Caco-2 (cell line): Measurements from ENCODE around the gene MCEE. TPM values are rescaled to one million over a fixed set of nuclear protein-coding genes. Genes with fewer than 3 reads are reported as not detected.

Experiments
- BruUV-seq: library from RNA; stranded (reverse); fragments of 400-500 nt; replicated peaks from 2 replicates; lab custom pipeline; 2021; lab: Mats Ljungman, UMichigan
- CTCF ChIA-PET: fragments of 300-600 bp; sonication (Branson Sonifier 250); formaldehyde crosslinking; loops from one replicate; lab custom pipeline; 2022; ENCODE audit warnings: antibody characterized with exemption; lab: Charles Lee
- POLR2A ChIA-PET: fragments of 300-600 bp; sonication (Branson Sonifier 250); formaldehyde crosslinking; loops from one replicate; lab custom pipeline; 2022; ENCODE audit warnings: antibody characterized with exemption; lab: Charles Lee
- DNase-seq, 2 experiments: peaks; one replicate each; pipeline versions ENCODE4 v3.0.0 to v3.0.0-alpha.2; 2020 to 2022
- H3K27me3 ChIP-seq: replicated peaks from 2 replicates; pipeline ENCODE4 v1.6.0; 2011; ENCODE audit warnings: low read length; ENCODE audit not compliant: control insufficient read depth, insufficient read depth
- H3K36me3 ChIP-seq: 2 replicates; pipeline ENCODE4 v1.5.1; 2011; ENCODE audit warnings: low read length; ENCODE audit not compliant: control insufficient read depth, insufficient read depth
- H3K4me1 ChIP-seq: fragments of 250-450 bp; sonication (Bioruptor Pico); 2 replicates; pipeline ENCODE4 v1.5.1; 2020; ENCODE audit warnings: mild to moderate bottlenecking
- H3K4me3 ChIP-seq: 2 replicates; pipeline ENCODE4 v1.5.1; 2011; ENCODE audit warnings: low read depth, mild to moderate bottlenecking, control low read depth, low read length
- H3K9me3 ChIP-seq: fragments of 250-450 bp; sonication (Bioruptor Pico); 2 replicates; pipeline ENCODE4 v1.5.1; 2020; ENCODE audit warnings: mild to moderate bottlenecking, moderate library complexity
- H3K27ac Mint-ChIP-seq: one replicate; pipeline ENCODE4 v1.8.0; 2022; ENCODE audit warnings: mixed read lengths; ENCODE audit not compliant: unreplicated experiment
- H3K27me3 Mint-ChIP-seq: one replicate; pipeline ENCODE4 v1.8.0; 2022; ENCODE audit warnings: mixed read lengths; ENCODE audit not compliant: insufficient read depth, unreplicated experiment
- H3K36me3 Mint-ChIP-seq: one replicate; pipeline ENCODE4 v1.8.0; 2022; ENCODE audit warnings: mild to moderate bottlenecking, mixed read lengths; ENCODE audit not compliant: insufficient read depth, unreplicated experiment
- H3K4me1 Mint-ChIP-seq: one replicate; pipeline ENCODE4 v1.8.0; 2022; ENCODE audit warnings: low read depth, mixed read lengths; ENCODE audit not compliant: unreplicated experiment
- H3K4me3 Mint-ChIP-seq: one replicate; pipeline ENCODE4 v1.8.0; 2022; ENCODE audit warnings: mild to moderate bottlenecking, moderate library complexity, mixed read lengths; ENCODE audit not compliant: unreplicated experiment
- H3K9me3 Mint-ChIP-seq: one replicate; pipeline ENCODE4 v1.8.0; 2022; ENCODE audit warnings: mixed read lengths; ENCODE audit not compliant: unreplicated experiment
- CTCF ChIP-seq, 2 experiments: fragments of 200-600 bp in 1 of 2; IDR thresholded peaks; 1 replicate in 1 of 2; 2 replicates in 1 of 2; pipeline versions ENCODE4 v1.5.1 to v1.8.0; 2011 to 2022; ENCODE audit warnings: antibody characterized with exemption in 1 of 2, control low read depth in 1 of 2, inconsistent platforms in 1 of 2, low read depth in 1 of 2, low read length in 1 of 2, mild to moderate bottlenecking in 1 of 2, moderate library complexity in 1 of 2; ENCODE audit not compliant: insufficient read depth in 1 of 2, severe bottlenecking in 1 of 2, unreplicated experiment in 1 of 2
- intact Hi-C: fragments of 100-400 bp; cut with micrococcal nuclease; formaldehyde crosslinking; loops from one replicate; pipeline ENCODE4 v1.10.0; 2022; ENCODE audit not compliant: unreplicated experiment
- total RNA-seq: library from RNA; stranded (reverse); gene quantifications from 2 replicates; pipeline ENCODE4 v1.2.3, GENCODE V29; 2022

The MCEE gene
- total RNA-seq, 1 experiment from 2014 or later, result 13.7 TPM

GRCh38 chr2:71156573-71156972, 26.5 kb upstream of the MCEE start:
- Histone ChIP-seq H3K27me3 (no peaks in the 10 kb centered on the region), H3K4me1 (peaks cover 10% of the 10 kb centered on the region; the same call in 1 of the 2 replicates), H3K4me3 (no peak overlapping the region), H3K36me3 (no peaks in the 10 kb centered on the region), H3K9me3 (no peaks in the 10 kb centered on the region)
- Mint-ChIP-seq H3K4me1 (peaks cover 15% of the 10 kb centered on the region), H3K9me3 (no peaks in the 10 kb centered on the region), H3K27ac (no peak overlapping the region), H3K36me3 (no peaks in the 10 kb centered on the region), H3K4me3 (no peak overlapping the region), H3K27me3 (peaks cover 3% of the 10 kb centered on the region)
- ChIA-PET POLR2A (interaction anchor here (0.5 kb wide), 1 partner anchor 88 kb away, joined by 4 read pairs; the partner anchor contains the start of gene NAGK), CTCF (interaction anchor here (1.1 to 1.5 kb wide), 3 partner anchors 34 to 133 kb away, joined by 3 to 4 read pairs (median 3); no protein-coding TSS in a partner anchor)
- intact Hi-C loops, result no loop called here
- no peak for DNase-seq
- TF ChIP-seq CTCF (IDR thresholded peaks at IDR 0.05; ENCODE audit: insufficient read depth in 1 of 2, low read depth in 1 of 2, low read length in 1 of 2, severe bottlenecking in 1 of 2, unreplicated experiment in 1 of 2), result no peak
- BruUV-seq, result no TSS peak

- Histone ChIP-seq H3K27me3 (no peaks in the 10 kb centered on the region), H3K4me1 (peaks cover 10% of the 10 kb centered on the region; the same call in 1 of the 2 replicates), H3K36me3 (no peaks in the 10 kb centered on the region), H3K9me3 (no peaks in the 10 kb centered on the region), H3K4me3 (no peak overlapping the region)
- POLR2A ChIA-PET, result no interaction called here
- DNase-seq, result no peak
- H3K4me3 Mint-ChIP-seq, result no peak overlapping the region
- no peak overlapping the region for H3K27ac Mint-ChIP-seq
- BruUV-seq, result no TSS peak
- peaks cover 3% of the 10 kb centered on the region for H3K27me3 Mint-ChIP-seq
- intact Hi-C loops, result loop anchor here (1.0 kb wide), 1 partner anchor 56 kb away; no protein-coding TSS in a partner anchor
- CTCF ChIA-PET, result interaction anchor here (0.9 to 1.5 kb wide), 3 partner anchors 35 to 144 kb away, joined by 3 to 6 read pairs (median 4); no protein-coding TSS in a partner anchor
- no peaks in the 10 kb centered on the region for H3K9me3 Mint-ChIP-seq
- peaks cover 15% of the 10 kb centered on the region for H3K4me1 Mint-ChIP-seq
- no peak for TF ChIP-seq CTCF (IDR thresholded peaks at IDR 0.05; ENCODE audit: insufficient read depth in 1 of 2, low read depth in 1 of 2, low read length in 1 of 2, severe bottlenecking in 1 of 2, unreplicated experiment in 1 of 2)
- no peaks in the 10 kb centered on the region for H3K36me3 Mint-ChIP-seq
Observed at GRCh38 chr2:71155846-71156245, 25.8 kb upstream of the MCEE start.

GRCh38 chr2:71154798-71155197, 24.8 kb upstream of the MCEE start:
- intact Hi-C loops, result loop anchor here (1.0 kb wide), 1 partner anchor 54 kb away; no protein-coding TSS in a partner anchor
- no peak overlapping the region for H3K4me3 Mint-ChIP-seq
- H3K27ac Mint-ChIP-seq, result no peak overlapping the region
- Histone ChIP-seq H3K36me3 (no peaks in the 10 kb centered on the region), H3K4me3 (no peak overlapping the region), H3K4me1 (peaks cover 10% of the 10 kb centered on the region; the same call in 1 of the 2 replicates), H3K9me3 (no peaks in the 10 kb centered on the region), H3K27me3 (no peaks in the 10 kb centered on the region)
- BruUV-seq, result no TSS peak
- peaks cover 14% of the 10 kb centered on the region for H3K4me1 Mint-ChIP-seq
- peak; percentile 53 to 67 for DNase-seq
- peaks cover 3% of the 10 kb centered on the region for H3K27me3 Mint-ChIP-seq
- POLR2A ChIA-PET, result no interaction called here
- CTCF ChIA-PET, result interaction anchor here (0.7 to 1.4 kb wide), 6 partner anchors 21 to 177 kb away, joined by 3 to 20 read pairs (median 4); partner anchors contain the start of genes NAGK and ZNF638
- no peaks in the 10 kb centered on the region for H3K9me3 Mint-ChIP-seq
- TF ChIP-seq CTCF (IDR thresholded peaks at IDR 0.05; ENCODE audit: insufficient read depth in 1 of 2, low read depth in 1 of 2, low read length in 1 of 2, severe bottlenecking in 1 of 2, unreplicated experiment in 1 of 2), result peak; percentile 35 to 52
- H3K36me3 Mint-ChIP-seq, result peaks cover 8% of the 10 kb centered on the region
